ENCODE measurements around the gene THAP8. TPM values are rescaled to one million over a fixed set of nuclear protein-coding genes. Genes with fewer than 3 reads are reported as not detected.
A peak's percentile ranks its signal among the peaks of the same experiment; 100 is the strongest.

THAP8 gene
- total RNA-seq, 1 experiment from 2014 or later: 7.6 TPM

DNA sequence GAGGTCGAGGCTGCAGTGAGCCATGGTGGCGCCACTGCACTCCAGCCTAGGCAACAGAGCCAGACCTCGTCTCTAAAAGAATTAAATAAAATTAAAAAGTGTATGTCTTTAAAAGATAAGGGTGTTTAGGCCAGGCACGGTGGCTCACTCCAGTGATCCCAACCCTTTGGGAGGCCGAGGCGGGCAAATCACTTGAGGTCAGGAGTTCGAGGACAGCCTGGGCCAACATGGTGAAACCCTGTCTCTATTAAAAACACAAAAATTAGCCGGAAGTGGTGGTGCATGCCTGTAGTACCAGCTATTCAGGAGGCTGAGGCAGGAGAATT, 66.6 kb downstream of the THAP8 start:
- intact Hi-C loops (cut with micrococcal nuclease; ENCODE audit: unreplicated experiment): no loop called here
- POLR2A ChIA-PET: interaction anchor here (0.6 kb wide), 1 partner anchor 27 kb away, joined by 9 read pairs; the partner anchor contains the start of gene ALKBH6

GRCh38 chr19:35986664-35987570, 67.2 kb downstream of the THAP8 start:
- intact Hi-C loops (cut with micrococcal nuclease; ENCODE audit: unreplicated experiment): no loop called here
- CTCF ChIA-PET: interaction anchor here (0.6 kb wide), 2 partner anchors 187 to 1937 kb away, joined by 3 read pairs; no protein-coding TSS in a partner anchor
- no peaks in the 10 kb centered on the region for H3K36me3 ChIP-seq (ENCODE audit: control insufficient read depth, insufficient read depth, low read length)
- BruUV-seq (replicated peaks): no TSS peak
- Mint-ChIP-seq H3K27ac (ENCODE audit: unreplicated experiment) (no peak overlapping the region), H3K36me3 (ENCODE audit: insufficient read depth, unreplicated experiment) (peaks cover 6% of the 10 kb centered on the region), H3K9me3 (ENCODE audit: unreplicated experiment) (no peaks in the 10 kb centered on the region), H3K27me3 (ENCODE audit: insufficient read depth, unreplicated experiment) (peaks cover 15% of the 10 kb centered on the region), H3K4me3 (ENCODE audit: unreplicated experiment) (peak overlapping the region; percentile 66), H3K4me1 (ENCODE audit: low read depth, unreplicated experiment) (no peaks in the 10 kb centered on the region)
- H3K9me3 ChIP-seq: peaks cover 8% of the 10 kb centered on the region; the same call in 1 of the 2 replicates
- H3K4me3 ChIP-seq (ENCODE audit: low read depth, low read length): peak overlapping the region; percentile 44
- POLR2A ChIA-PET: interaction anchor here (0.6 kb wide), 2 partner anchors 9 to 27 kb away, joined by 3 to 9 read pairs; partner anchors contain the start of gene ALKBH6
- TF ChIP-seq CTCF (IDR thresholded peaks at IDR 0.05; ENCODE audit: insufficient read depth in 1 of 2, low read depth in 1 of 2, low read length in 1 of 2, severe bottlenecking in 1 of 2, unreplicated experiment in 1 of 2): peak in 1 of 2 experiments; percentile 12
- no peaks in the 10 kb centered on the region for H3K4me1 ChIP-seq
- DNase-seq: peak in 1 of 2 experiments; percentile 46
- H3K27me3 ChIP-seq (replicated peaks; ENCODE audit: control insufficient read depth, insufficient read depth, low read length): peaks cover 2% of the 10 kb centered on the region

More for the DNA sequence above, 66.6 kb downstream of the THAP8 start:
- H3K27me3 ChIP-seq (replicated peaks; ENCODE audit: control insufficient read depth, insufficient read depth, low read length): peaks cover 2% of the 10 kb centered on the region
- Mint-ChIP-seq H3K36me3 (ENCODE audit: insufficient read depth, unreplicated experiment) (peaks cover 6% of the 10 kb centered on the region), H3K4me1 (ENCODE audit: low read depth, unreplicated experiment) (no peaks in the 10 kb centered on the region), H3K27ac (ENCODE audit: unreplicated experiment) (no peak overlapping the region), H3K9me3 (ENCODE audit: unreplicated experiment) (no peaks in the 10 kb centered on the region), H3K27me3 (ENCODE audit: insufficient read depth, unreplicated experiment) (peaks cover 15% of the 10 kb centered on the region), H3K4me3 (ENCODE audit: unreplicated experiment) (peak overlapping the region; percentile 66)
- no peaks in the 10 kb centered on the region for H3K36me3 ChIP-seq (ENCODE audit: control insufficient read depth, insufficient read depth, low read length)
- peak overlapping the region; percentile 44 for H3K4me3 ChIP-seq (ENCODE audit: low read depth, low read length)
- peaks cover 8% of the 10 kb centered on the region; the same call in 1 of the 2 replicates for H3K9me3 ChIP-seq
- H3K4me1 ChIP-seq: no peaks in the 10 kb centered on the region
- BruUV-seq (replicated peaks): no TSS peak
- CTCF ChIA-PET: interaction anchor here (0.6 kb wide), 1 partner anchor 1936 kb away, joined by 3 read pairs; no protein-coding TSS in a partner anchor
- DNase-seq: no peak
- no peak for TF ChIP-seq CTCF (IDR thresholded peaks at IDR 0.05; ENCODE audit: insufficient read depth in 1 of 2, low read depth in 1 of 2, low read length in 1 of 2, severe bottlenecking in 1 of 2, unreplicated experiment in 1 of 2)

GRCh38 chr19:35986111-35986510, 68.0 kb downstream of the THAP8 start:
- H3K27me3 Mint-ChIP-seq (ENCODE audit: insufficient read depth, unreplicated experiment): peaks cover 17% of the 10 kb centered on the region
- intact Hi-C loops (cut with micrococcal nuclease; ENCODE audit: unreplicated experiment): no loop called here
- Histone ChIP-seq H3K36me3 (ENCODE audit: control insufficient read depth, insufficient read depth, low read length) (no peaks in the 10 kb centered on the region), H3K9me3 (peaks cover 8% of the 10 kb centered on the region; the same call in 1 of the 2 replicates), H3K4me3 (ENCODE audit: low read depth, low read length) (no peak overlapping the region), H3K27me3 (replicated peaks; ENCODE audit: control insufficient read depth, insufficient read depth, low read length) (peaks cover 2% of the 10 kb centered on the region), H3K4me1 (no peaks in the 10 kb centered on the region)
- H3K27ac Mint-ChIP-seq (ENCODE audit: unreplicated experiment): no peak overlapping the region
- no peak for DNase-seq
- BruUV-seq (replicated peaks): no TSS peak
- H3K9me3 Mint-ChIP-seq (ENCODE audit: unreplicated experiment): no peaks in the 10 kb centered on the region
- H3K36me3 Mint-ChIP-seq (ENCODE audit: insufficient read depth, unreplicated experiment): peaks cover 6% of the 10 kb centered on the region
- CTCF ChIA-PET: interaction anchor here (0.6 to 0.7 kb wide), 2 partner anchors 96 to 187 kb away, joined by 3 to 4 read pairs; no protein-coding TSS in a partner anchor
- no peaks in the 10 kb centered on the region for H3K4me1 Mint-ChIP-seq (ENCODE audit: low read depth, unreplicated experiment)
- POLR2A ChIA-PET: no interaction called here
- TF ChIP-seq CTCF (IDR thresholded peaks at IDR 0.05; ENCODE audit: insufficient read depth in 1 of 2, low read depth in 1 of 2, low read length in 1 of 2, severe bottlenecking in 1 of 2, unreplicated experiment in 1 of 2): no peak
- peak overlapping the region; percentile 66 for H3K4me3 Mint-ChIP-seq (ENCODE audit: unreplicated experiment)

Other genes starting within 250 kb of the THAP8 start
- gene PRODH2, start 241.4 kb downstream of the THAP8 start, total RNA-seq (2022): 0.28 TPM in 1 of 2 replicates, not detected in the other
- gene NPHS1, start 201.8 kb downstream of the THAP8 start, total RNA-seq (2022): not detected in 2 replicates
- 0.14 TPM in 1 of 2 replicates, not detected in the other for gene KIRREL2, start 197.4 kb downstream of the THAP8 start, total RNA-seq (2022)
- gene APLP1, start 185.7 kb downstream of the THAP8 start, total RNA-seq (2022): 4.6 and 6.5 TPM in 2 replicates
- 8.0 and 10.5 TPM in 2 replicates for gene NFKBID, start 153.7 kb downstream of the THAP8 start, total RNA-seq (2022)
- gene HCST, start 151.8 kb downstream of the THAP8 start, total RNA-seq (2022): not detected in 2 replicates
- not detected in 2 replicates for gene TYROBP, start 146.0 kb downstream of the THAP8 start, total RNA-seq (2022)
- 10.2 and 12.4 TPM in 2 replicates for gene LRFN3, start 117.9 kb downstream of the THAP8 start, total RNA-seq (2022)
- gene SDHAF1, start 59.1 kb downstream of the THAP8 start, total RNA-seq (2022): 26.2 and 28.1 TPM in 2 replicates
- gene SYNE4, start 45.5 kb downstream of the THAP8 start, total RNA-seq (2022): 42.5 and 48.5 TPM in 2 replicates
- 29.4 and 30.8 TPM in 2 replicates for gene ALKBH6, start 40.1 kb downstream of the THAP8 start, total RNA-seq (2022)
- 1.7 and 2.2 TPM in 2 replicates for gene CLIP3, start 21.4 kb downstream of the THAP8 start, total RNA-seq (2022)
- 30.6 and 32.9 TPM in 2 replicates for gene WDR62, start 612 bp upstream of the THAP8 start, total RNA-seq (2022)
- gene OVOL3, start 56.9 kb upstream of the THAP8 start, total RNA-seq (2022): not detected in 2 replicates
- gene POLR2I, start 60.6 kb upstream of the THAP8 start, total RNA-seq (2022): 121 and 129 TPM in 2 replicates
- 173 and 191 TPM in 2 replicates for gene TBCB, start 61.2 kb upstream of the THAP8 start, total RNA-seq (2022)
- gene CAPNS1, start 85.8 kb upstream of the THAP8 start, total RNA-seq (2022): 480 and 489 TPM in 2 replicates
- not detected in 2 replicates for gene COX7A1, start 98.2 kb upstream of the THAP8 start, total RNA-seq (2022)
- gene ZNF565, start 160.4 kb upstream of the THAP8 start, total RNA-seq (2022): 3.8 and 4.1 TPM in 2 replicates
- gene ZNF146, start 160.8 kb upstream of the THAP8 start, total RNA-seq (2022): 76.1 and 76.4 TPM in 2 replicates

Data from Caco-2 (cell line).